A549 (cell line): ENCODE results near the gene MSMO1. TPM values are rescaled to one million over a fixed set of nuclear protein-coding genes. Genes with fewer than 3 reads are reported as not detected.

Source experiments
- ATAC-seq, 2 experiments: fragments of 200-7000 bp in 1 of 2; fragments of >200 bp in 1 of 2; cut with Nextera tagmentation in 1 of 2; cut with Tn5 transposase in 1 of 2; 3 replicates each; pipeline versions ENCODE4 v1.8.0 to v1.9.1; 2018 to 2020; ENCODE audit warnings: mild to moderate bottlenecking in 1 of 2, moderate library complexity in 1 of 2
- CTCF ChIA-PET: fragments of 300-600 bp; sonication (Branson Sonifier 250); formaldehyde crosslinking; extraction: SDS; loops from one replicate; lab custom pipeline; 2021; ENCODE audit warnings: antibody characterized with exemption, inconsistent platforms; lab: Yijun Ruan, JAX
- POLR2A ChIA-PET: fragments of 350-600 bp; formaldehyde crosslinking; extraction: SDS; loops from one replicate; lab custom pipeline; 2021; ENCODE audit warnings: antibody characterized with exemption, inconsistent platforms; lab: Yijun Ruan, JAX
- DNase-seq, 2 experiments: peaks; one replicate each; pipeline versions ENCODE4 v3.0.0 to v3.0.0-alpha.2; 2011 to 2016; ENCODE audit warnings: low read depth in 1 of 2, low spot score in 1 of 2
- FAIRE-seq: peaks from 2 replicates; lab custom pipeline; 2011; peaks lifted over from hg19 to GRCh38; lab: Jason Lieb, UNC
- H3K27ac ChIP-seq, 2 experiments: fragments of >200 bp; sonication (Bioruptor Twin); formaldehyde crosslinking; 3 replicates each; pipeline ENCODE4 v1.5.1; 2016 to 2017
- H3K4me1 ChIP-seq: fragments of >200 bp; sonication (Bioruptor Twin); formaldehyde crosslinking; 3 replicates; pipeline ENCODE4 v1.6.1; 2016
- H3K4me2 ChIP-seq: fragments of >200 bp; sonication (Bioruptor Twin); formaldehyde crosslinking; 3 replicates; pipeline ENCODE4 v1.6.1; 2016
- H3K4me3 ChIP-seq: fragments of >200 bp; sonication (Bioruptor Twin); formaldehyde crosslinking; 3 replicates; pipeline ENCODE4 v1.5.1; 2016
- H3K9me3 ChIP-seq: fragments of >200 bp; sonication (Bioruptor Twin); formaldehyde crosslinking; 3 replicates; pipeline ENCODE4 v1.6.1; 2016
- BHLHE40 ChIP-seq: IDR thresholded peaks from 2 replicates; pipeline ENCODE4 v1.6.1; 2012; ENCODE audit warnings: low read depth, low read length, inconsistent platforms
- CBX2 ChIP-seq: fragments of 200-600 bp; sonication (generic); IDR thresholded peaks from 2 replicates; pipeline ENCODE4 v1.6.1; 2016; ENCODE audit warnings: low read depth, mild to moderate bottlenecking, borderline replicate concordance
- CEBPB ChIP-seq, 2 experiments: fragments of >200 bp in 1 of 2; sonication (Bioruptor Twin) in 1 of 2; formaldehyde crosslinking in 1 of 2; IDR thresholded peaks; 2 replicates each; pipeline ENCODE4 v1.6.1; 2012 to 2016
- CHD2 ChIP-seq: fragments of 150-350 bp; IDR thresholded peaks from 2 replicates; pipeline ENCODE4 v1.6.1; 2014; ENCODE audit warnings: low read length; ENCODE audit not compliant: partially characterized antibody
- CTCF ChIP-seq: fragments of >200 bp; sonication (Bioruptor Twin); formaldehyde crosslinking; IDR thresholded peaks from 3 replicates; pipeline ENCODE4 v1.5.1; 2016
- E2F6 ChIP-seq: IDR thresholded peaks from 2 replicates; pipeline ENCODE4 v1.6.1; 2012; ENCODE audit warnings: low read depth, borderline replicate concordance
- EHF ChIP-seq: fragments of 250-450 bp; sonication (Bioruptor Pico); IDR thresholded peaks from 2 replicates; pipeline ENCODE4 v1.5.0; 2020; ENCODE audit warnings: mild to moderate bottlenecking
- FOSB ChIP-seq: fragments of 250-450 bp; sonication (Bioruptor Pico); IDR thresholded peaks from 2 replicates; pipeline ENCODE4 v1.5.0; 2020; ENCODE audit warnings: mild to moderate bottlenecking, moderate library complexity
- FOXS1 ChIP-seq: fragments of 250-450 bp; sonication (Bioruptor Pico); IDR thresholded peaks from 2 replicates; pipeline ENCODE4 v1.5.0; 2020; ENCODE audit warnings: mild to moderate bottlenecking, moderate library complexity
- HDAC2 ChIP-seq: fragments of 200-600 bp; sonication (generic); IDR thresholded peaks from 2 replicates; pipeline ENCODE4 v1.6.1; 2016
- HEYL ChIP-seq: fragments of 250-450 bp; sonication (Bioruptor Pico); IDR thresholded peaks from 2 replicates; pipeline ENCODE4 v1.8.0; 2021; ENCODE audit warnings: mild to moderate bottlenecking, moderate library complexity
- HOXB13 ChIP-seq: fragments of 250-450 bp; sonication (Bioruptor Pico); IDR thresholded peaks from 2 replicates; pipeline ENCODE4 v1.5.0; 2020; ENCODE audit warnings: low read depth, mild to moderate bottlenecking, moderate library complexity
- JUN ChIP-seq, 2 experiments: fragments of >200 bp; sonication (Bioruptor Twin); formaldehyde crosslinking; IDR thresholded peaks; 2 replicates in 1 of 2; 3 replicates in 1 of 2; pipeline ENCODE4 v1.6.1; 2016 to 2017
- JUNB ChIP-seq: fragments of >200 bp; sonication (Bioruptor Twin); formaldehyde crosslinking; IDR thresholded peaks from 2 replicates; pipeline ENCODE4 v1.6.1; 2016
- MAFK ChIP-seq: fragments of 450-650 bp; IDR thresholded peaks from 2 replicates; pipeline ENCODE4 v1.6.1; 2014; ENCODE audit not compliant: partially characterized antibody
- MAX ChIP-seq: IDR thresholded peaks from 2 replicates; pipeline ENCODE4 v1.6.1; 2012
- MAZ ChIP-seq: fragments of 150-350 bp; IDR thresholded peaks from 2 replicates; pipeline ENCODE4 v1.6.1; 2014; ENCODE audit warnings: antibody characterized with exemption, low read depth, low read length, borderline replicate concordance
- MYC ChIP-seq: IDR thresholded peaks from 2 replicates; pipeline ENCODE4 v1.6.1; 2012; ENCODE audit warnings: mild to moderate bottlenecking, inconsistent platforms, low read length, improper control_type of control experiment, borderline replicate concordance
- NFE2L2 ChIP-seq: fragments of 150-350 bp; conservative IDR thresholded peaks from 2 replicates; pipeline ENCODE4 v1.6.1; 2014; ENCODE audit warnings: low read length
- NR3C1 ChIP-seq: fragments of >200 bp; sonication (Bioruptor Twin); formaldehyde crosslinking; IDR thresholded peaks from 3 replicates; pipeline ENCODE4 v1.6.1; 2017
- PBX3 ChIP-seq: IDR thresholded peaks from 2 replicates; pipeline ENCODE4 v1.6.1; 2012
- PHF8 ChIP-seq: fragments of 200-600 bp; sonication (generic); IDR thresholded peaks from 2 replicates; pipeline ENCODE4 v1.6.1; 2016; ENCODE audit warnings: low read depth, mild to moderate bottlenecking, antibody characterized with exemption, moderate library complexity, borderline replicate concordance
- POLR2AphosphoS2 ChIP-seq: conservative IDR thresholded peaks from 2 replicates; pipeline ENCODE4 v1.6.1; 2012; ENCODE audit warnings: low read length, improper control_type of control experiment, inconsistent platforms
- RARB ChIP-seq: fragments of 250-450 bp; sonication (Bioruptor Pico); IDR thresholded peaks from 2 replicates; pipeline ENCODE4 v1.8.0; 2021; ENCODE audit warnings: mild to moderate bottlenecking, moderate library complexity
- RNF2 ChIP-seq: fragments of 200-600 bp; sonication (generic); IDR thresholded peaks from 2 replicates; pipeline ENCODE4 v1.6.1; 2016; ENCODE audit warnings: low read depth, mild to moderate bottlenecking, antibody characterized with exemption, moderate library complexity, borderline replicate concordance
- TFCP2L1 ChIP-seq: fragments of 250-450 bp; sonication (Bioruptor Pico); IDR thresholded peaks from 2 replicates; pipeline ENCODE4 v1.5.0; 2021; ENCODE audit warnings: mild to moderate bottlenecking
- ZSCAN20 ChIP-seq: fragments of 250-450 bp; sonication (Bioruptor Pico); IDR thresholded peaks from 2 replicates; pipeline ENCODE4 v1.8.0; 2022; ENCODE audit warnings: mild to moderate bottlenecking, moderate library complexity
- WGBS: methylation state at CpG from one replicate; pipeline ENCODE4 v1.1.6; 2017; ENCODE audit errors: missing lambda C conversion rate; 5-methylcytosine and 5-hydroxymethylcytosine counted together
- polyA plus RNA-seq, 4 experiments: library from polyadenylated mRNA; depleted of rRNA in 3 of 4; stranded (reverse); fragments of >200 nt; fragmentation: RNase III in 1 of 4; extraction: RNeasy Plus Mini Kit Qiagen cat#74134 plus additional on column Dnase treatment in 1 of 4; gene quantifications; 2 replicates in 3 of 4; 3 replicates in 1 of 4; pipeline ENCODE4 v1.2.3, GENCODE V29; 2011 to 2017

MSMO1 gene
- polyA plus RNA-seq, 2 of the 4 experiments (the other 2 are of a cell fraction) = 32.3 to 37.2 TPM

GRCh38 chr4:165361810-165362209 lies 34.3 kb downstream of the MSMO1 start:
- Histone ChIP-seq H3K4me2 (no peak overlapping the region), H3K4me1 (no peaks in the 10 kb centered on the region), H3K9me3 (no peaks in the 10 kb centered on the region), H3K4me3 (no peak overlapping the region), H3K27ac (no peak overlapping the region)
- DNase-seq (no peak), ATAC-seq (no peak), FAIRE-seq (no peak)
- TF ChIP-seq MAFK (peak; percentile 10), CTCF (no peak)
- ChIA-PET POLR2A (no interaction called here), CTCF (no interaction called here)
- WGBS = 5% methylated on average over 2 of the region's 2 CpGs

- ChIA-PET CTCF (no interaction called here), POLR2A (no interaction called here)
- TF ChIP-seq JUN (IDR thresholded peaks at IDR 0.05) = no peak
- no peak for TF ChIP-seq HEYL (CRISPR knock-in tag)
- TF ChIP-seq CBX2 = no peak
- TF ChIP-seq ZSCAN20 (CRISPR knock-in tag) = no peak
- no peak for TF ChIP-seq E2F6
- no peak for TF ChIP-seq MAX
- no peak for TF ChIP-seq RNF2
- no peak for TF ChIP-seq FOSB
- TF ChIP-seq HDAC2 = no peak
- TF ChIP-seq MAZ = no peak
- TF ChIP-seq EHF (CRISPR knock-in tag) = no peak
- no peaks in the 10 kb centered on the region for H3K4me1 ChIP-seq
- H3K4me2 ChIP-seq = no peak overlapping the region
- no peak for FAIRE-seq
- 82% methylated on average over 2 of the region's 2 CpGs for WGBS
- H3K27ac ChIP-seq = no peak overlapping the region
- DNase-seq = no peak
- no peaks in the 10 kb centered on the region for H3K9me3 ChIP-seq
- no peak for ATAC-seq
- H3K4me3 ChIP-seq = no peak overlapping the region
These were observed 37.1 kb downstream of the MSMO1 start for GRCh38 chr4:165364452-165365080.

- no peak for DNase-seq
- FAIRE-seq = no peak
- no peak overlapping the region for H3K4me3 ChIP-seq
- no peak for ATAC-seq
- H3K4me2 ChIP-seq = no peak overlapping the region
- ChIA-PET POLR2A (no interaction called here), CTCF (interaction anchor here (1.2 kb wide), 1 partner anchor 11 kb away, joined by 3 read pairs; no protein-coding TSS in a partner anchor)
- 66% methylated on average over 4 of the region's 4 CpGs for WGBS
- H3K27ac ChIP-seq = no peak overlapping the region
- TF ChIP-seq RARB (CRISPR knock-in tag) (no peak), CHD2 (no peak), BHLHE40 (no peak), MYC (no peak), FOXS1 (CRISPR knock-in tag) (no peak), PHF8 (no peak), JUNB (no peak), ZSCAN20 (CRISPR knock-in tag) (no peak), TFCP2L1 (CRISPR knock-in tag) (no peak), RNF2 (no peak), NFE2L2 (no peak), JUN (IDR thresholded peaks at IDR 0.05) (no peak), CEBPB (IDR thresholded peaks at IDR 0.05) (no peak), FOSB (no peak), NR3C1 (no peak), MAFK (no peak), PBX3 (no peak), HOXB13 (CRISPR knock-in tag) (no peak), POLR2AphosphoS2 (no peak)
- H3K4me1 ChIP-seq = no peaks in the 10 kb centered on the region
- no peaks in the 10 kb centered on the region for H3K9me3 ChIP-seq
These were observed 39.6 kb downstream of the MSMO1 start for GRCh38 chr4:165367040-165367439.
